Stimulated activated CD4-positive, alpha-beta T cell treated with anti-CD3 and anti-CD28 coated beads, Interleukin-2, amount 100 ng/mL, for 4 hours (primary cell): Measurements from ENCODE around the gene LHX2.

Source experiments
- DNase-seq: peaks from one replicate; pipeline ENCODE4 v3.0.0-alpha.2; 2020; ENCODE audit warnings: low read depth

Gene LHX2

GRCh38 chr9:124013309-124014210 is 2.0 kb downstream of the LHX2 start:
- DNase-seq, result no peak

GRCh38 chr9:124014211-124014955 is 2.8 kb downstream of the LHX2 start:
- DNase-seq, result no peak

- DNase-seq, result no peak
These were observed 3.5 kb downstream of the LHX2 start for GRCh38 chr9:124014956-124015660.

- DNase-seq, result no peak
These were observed 4.1 kb downstream of the LHX2 start for GRCh38 chr9:124015661-124016131.

GRCh38 chr9:124016175-124017050 is 4.8 kb downstream of the LHX2 start:
- DNase-seq, result no peak

GRCh38 chr9:124017051-124017928 is 5.7 kb downstream of the LHX2 start:
- DNase-seq, result no peak

- no peak for DNase-seq
These were observed 6.6 kb downstream of the LHX2 start for GRCh38 chr9:124017929-124018729.

GRCh38 chr9:124018730-124019697 is 7.4 kb downstream of the LHX2 start:
- no peak for DNase-seq

- DNase-seq, result no peak
These were observed 8.4 kb downstream of the LHX2 start for GRCh38 chr9:124019771-124020519.

GRCh38 chr9:124020520-124021384 is 9.2 kb downstream of the LHX2 start:
- DNase-seq, result no peak

- DNase-seq, result no peak
These were observed 9.8 kb downstream of the LHX2 start for GRCh38 chr9:124021385-124021769.

- DNase-seq, result no peak
These were observed 10.9 kb downstream of the LHX2 start for GRCh38 chr9:124022201-124023121.

- DNase-seq, result no peak
These were observed 12.5 kb downstream of the LHX2 start for GRCh38 chr9:124024107-124024506.

- no peak for DNase-seq
These were observed 18.0 kb downstream of the LHX2 start for GRCh38 chr9:124029617-124030016.

GRCh38 chr9:124030969-124031451 is 19.4 kb downstream of the LHX2 start:
- no peak for DNase-seq
